NCI-H82 (cell line): ENCODE results near the gene SLC6A18.
"Not testable (repeated sequence)": the region's sequence is repeated elsewhere in the genome, so short reads cannot be mapped to it uniquely, and the experiment has no call there.

Experiments used
- DNase-seq: peaks from one replicate; lab custom pipeline; 2025; lab: John Stamatoyannopoulos, UW

SLC6A18 gene

DNA sequence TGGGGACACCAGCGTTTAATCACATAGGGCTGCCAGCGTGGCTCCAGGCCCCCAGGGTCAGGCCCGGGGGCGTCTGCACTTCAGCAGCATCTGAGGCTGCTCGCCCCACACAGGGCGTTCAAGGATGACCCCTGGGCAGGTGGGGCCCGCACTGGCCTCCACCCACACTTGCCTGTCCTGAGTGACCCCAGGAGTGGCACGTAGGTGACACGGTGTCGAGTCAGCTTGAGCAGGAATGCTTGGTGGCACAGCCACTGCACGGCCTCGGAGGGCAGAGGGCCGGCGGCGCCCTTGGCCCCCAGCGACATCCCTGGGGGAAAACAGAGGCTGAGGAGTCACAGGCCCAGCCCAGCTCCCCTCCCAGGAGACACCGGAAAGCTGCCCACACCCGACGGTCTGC is 29.0 kb downstream of the SLC6A18 start:
- DNase-seq: no peak

DNA sequence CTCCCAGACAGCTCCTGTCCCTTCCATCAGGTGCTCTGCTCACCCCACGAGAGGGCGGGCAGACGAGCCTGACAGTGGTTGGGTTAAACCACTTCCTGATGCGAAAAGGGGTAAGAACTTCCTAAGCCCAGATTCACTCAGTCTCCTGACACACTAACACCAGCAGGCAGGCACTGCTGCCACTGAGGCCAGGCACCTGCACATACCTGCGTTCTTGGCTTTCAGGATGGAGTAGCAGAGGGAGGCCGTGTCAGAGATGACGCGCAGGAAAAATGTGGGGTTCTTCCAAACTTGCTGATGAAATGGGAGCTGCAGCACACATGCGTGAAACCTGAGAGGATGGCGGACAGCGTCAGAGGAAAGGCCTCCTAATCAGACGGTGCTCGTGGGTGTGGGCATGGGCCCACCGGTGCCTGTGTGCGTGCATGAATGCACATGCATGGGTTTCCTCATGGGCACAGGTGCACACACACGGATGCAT is 29.9 kb downstream of the SLC6A18 start:
- no peak for DNase-seq

DNA sequence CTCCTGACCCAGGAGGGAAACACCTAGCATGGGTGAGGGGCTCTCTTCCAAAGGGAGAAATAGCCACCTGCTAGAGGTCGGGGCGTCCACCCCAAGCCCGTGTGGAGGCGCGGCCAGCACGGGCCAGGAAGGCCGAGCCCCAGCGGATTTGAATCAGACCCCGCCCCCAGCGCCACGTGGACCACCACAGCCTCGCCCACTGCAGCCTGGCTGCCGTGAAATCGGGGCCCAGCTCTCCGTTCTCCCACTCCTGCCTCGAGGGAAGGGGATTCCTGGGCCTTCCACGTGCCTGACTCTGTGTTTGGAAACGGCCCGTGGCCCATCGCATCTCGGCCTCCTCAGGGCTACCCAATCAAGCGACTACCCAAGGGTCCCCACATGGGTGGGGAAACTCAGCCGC is 31.6 kb downstream of the SLC6A18 start:
- no peak for DNase-seq

DNA sequence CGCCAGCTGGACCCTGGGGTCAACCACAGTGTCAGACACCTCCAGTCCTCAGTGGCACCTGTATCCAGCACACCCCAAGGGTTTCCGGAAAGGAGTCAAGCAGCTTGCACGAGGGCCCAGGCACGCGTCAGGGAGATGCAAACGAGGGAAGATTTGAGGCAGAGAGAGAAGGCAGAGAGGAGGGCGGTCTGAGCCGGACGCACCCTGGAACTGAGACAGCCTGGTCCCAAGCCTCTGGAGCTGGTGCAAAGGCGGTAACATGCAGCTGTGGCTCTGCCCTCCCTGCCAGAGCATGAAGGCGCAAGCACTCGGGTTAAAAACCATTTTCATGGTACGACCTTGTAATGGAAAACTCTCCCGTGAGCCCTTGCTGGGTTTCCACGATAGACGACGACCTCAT is 32.2 kb downstream of the SLC6A18 start:
- DNase-seq: no peak

DNA sequence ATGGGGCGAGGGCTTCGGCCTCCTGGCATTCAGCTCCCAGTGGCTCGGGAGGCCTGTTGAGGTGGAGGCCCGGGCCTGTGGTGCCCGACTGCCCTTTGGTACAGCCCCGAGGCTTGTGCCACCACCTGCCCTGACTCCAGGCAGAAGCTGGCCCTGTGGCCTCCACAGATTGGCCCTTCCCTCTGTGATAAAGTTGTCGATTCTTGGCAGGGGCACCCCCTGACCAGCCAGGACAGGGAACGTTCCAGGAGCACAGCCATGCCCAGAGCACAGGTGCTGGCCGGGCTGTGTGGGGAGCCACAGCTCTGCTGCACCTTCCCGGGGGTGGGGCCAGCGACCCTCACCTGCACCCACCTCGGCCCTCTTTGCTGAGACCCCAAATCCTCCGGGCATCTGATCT is 32.7 kb downstream of the SLC6A18 start:
- no peak for DNase-seq

DNA sequence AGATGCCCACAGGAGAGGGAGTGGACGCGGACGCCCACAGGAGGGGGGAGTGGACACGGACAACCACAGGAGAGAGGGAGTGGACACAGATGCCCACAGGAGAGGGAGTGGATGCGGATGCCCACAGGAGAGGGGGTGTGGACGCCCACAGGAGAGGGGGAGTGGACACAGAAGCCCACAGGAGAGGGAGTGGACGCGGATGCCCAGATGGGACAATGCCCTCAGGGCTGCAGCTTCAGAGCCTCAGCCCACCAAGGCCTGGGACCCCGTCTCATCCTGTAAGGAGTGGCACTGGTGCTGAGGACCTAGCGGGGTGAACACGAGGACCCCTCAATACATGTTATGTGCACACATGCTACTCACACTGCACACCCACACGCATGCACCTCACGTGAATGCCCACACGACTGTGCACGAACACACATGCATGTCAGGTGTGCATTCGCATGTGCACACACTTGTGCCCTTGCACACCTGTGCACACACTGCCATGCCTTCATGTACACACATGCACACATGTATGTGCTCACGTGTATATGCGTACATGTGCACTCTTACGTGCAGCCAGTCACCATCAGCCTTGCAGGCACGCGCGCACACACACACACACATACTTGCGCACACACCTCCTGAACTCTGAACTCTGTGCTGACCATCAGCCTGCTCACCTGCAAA is 34.8 kb downstream of the SLC6A18 start:
- DNase-seq: no peak

DNA sequence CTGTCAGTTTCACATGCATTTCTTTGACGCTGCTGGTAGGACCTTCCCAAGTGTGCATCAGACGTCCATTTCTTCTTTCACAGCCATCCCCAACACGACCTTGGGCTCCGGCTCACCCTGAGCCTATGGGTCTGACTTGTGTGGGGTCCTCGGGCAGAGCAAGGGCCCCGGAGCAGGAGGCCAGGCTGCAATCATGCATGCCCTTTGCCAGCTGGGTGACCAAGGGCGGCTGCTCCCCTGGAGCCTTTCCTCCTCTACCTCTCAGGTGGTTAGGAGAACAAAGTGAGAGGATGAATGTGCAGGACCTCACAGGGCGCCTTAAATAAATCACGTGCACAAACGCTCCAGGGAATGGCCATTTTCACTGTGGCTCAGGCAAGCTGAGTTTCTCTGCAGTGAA is 36.5 kb downstream of the SLC6A18 start:
- no peak for DNase-seq

DNA sequence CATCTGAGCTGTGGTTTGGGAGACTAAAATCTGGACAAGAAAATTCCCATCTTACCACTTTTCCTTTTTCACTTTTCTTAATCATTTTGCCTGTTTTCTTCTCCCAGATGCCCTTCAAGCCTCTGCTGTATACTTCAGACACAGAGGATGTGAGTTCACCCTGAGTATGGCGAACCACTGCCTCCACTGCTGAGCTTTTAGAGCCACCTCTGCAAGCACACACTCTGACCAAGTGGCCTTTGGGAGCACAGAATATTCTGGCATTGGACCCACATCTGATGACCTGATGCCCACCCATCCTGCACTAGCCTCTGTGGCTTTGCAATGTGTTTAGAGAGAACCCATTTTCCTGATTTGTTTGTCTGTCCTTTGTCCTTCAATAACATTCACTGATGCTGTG is 37.2 kb downstream of the SLC6A18 start:
- no peak for DNase-seq

DNA sequence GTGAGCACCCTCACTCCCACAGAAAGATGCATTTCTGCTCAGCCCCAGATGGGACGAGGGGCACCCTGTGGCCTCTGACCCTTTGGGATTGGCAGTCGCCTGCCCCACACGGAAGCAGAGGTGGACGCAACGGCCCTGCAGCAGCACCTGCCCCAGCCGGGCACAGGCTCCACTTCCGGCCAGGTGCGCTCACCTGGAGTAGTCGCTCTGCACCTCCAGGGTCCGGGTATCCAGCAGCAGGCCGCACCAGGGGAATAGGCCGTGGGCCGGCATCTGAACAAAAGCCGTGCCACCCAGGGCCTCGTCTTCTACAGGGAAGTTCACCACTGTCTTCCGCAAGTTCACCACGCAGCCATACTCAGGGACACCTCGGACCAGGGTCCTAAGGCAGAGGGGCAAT is 39.0 kb downstream of the SLC6A18 start:
- DNase-seq: no peak

DNA sequence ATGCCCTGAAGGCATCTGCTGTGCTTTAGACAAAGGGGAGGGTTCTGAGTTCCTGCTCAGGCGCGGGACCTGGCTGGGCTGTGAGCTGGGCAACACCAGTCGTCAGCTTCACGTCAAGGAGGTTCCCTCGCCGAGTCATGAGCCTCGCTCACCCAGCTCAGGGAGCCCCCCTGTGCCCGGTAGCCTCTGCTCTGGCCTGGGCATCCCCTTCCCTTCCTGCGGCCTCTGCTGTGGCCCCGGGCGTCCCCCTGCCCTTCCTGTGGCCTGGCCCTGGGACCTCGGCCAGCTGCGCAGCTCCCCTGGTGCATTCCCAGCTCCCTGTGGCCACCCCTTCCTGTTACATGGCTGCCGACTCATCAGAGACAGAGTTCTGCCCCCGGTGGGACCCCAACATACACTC is 39.8 kb downstream of the SLC6A18 start:
- no peak for DNase-seq

DNA sequence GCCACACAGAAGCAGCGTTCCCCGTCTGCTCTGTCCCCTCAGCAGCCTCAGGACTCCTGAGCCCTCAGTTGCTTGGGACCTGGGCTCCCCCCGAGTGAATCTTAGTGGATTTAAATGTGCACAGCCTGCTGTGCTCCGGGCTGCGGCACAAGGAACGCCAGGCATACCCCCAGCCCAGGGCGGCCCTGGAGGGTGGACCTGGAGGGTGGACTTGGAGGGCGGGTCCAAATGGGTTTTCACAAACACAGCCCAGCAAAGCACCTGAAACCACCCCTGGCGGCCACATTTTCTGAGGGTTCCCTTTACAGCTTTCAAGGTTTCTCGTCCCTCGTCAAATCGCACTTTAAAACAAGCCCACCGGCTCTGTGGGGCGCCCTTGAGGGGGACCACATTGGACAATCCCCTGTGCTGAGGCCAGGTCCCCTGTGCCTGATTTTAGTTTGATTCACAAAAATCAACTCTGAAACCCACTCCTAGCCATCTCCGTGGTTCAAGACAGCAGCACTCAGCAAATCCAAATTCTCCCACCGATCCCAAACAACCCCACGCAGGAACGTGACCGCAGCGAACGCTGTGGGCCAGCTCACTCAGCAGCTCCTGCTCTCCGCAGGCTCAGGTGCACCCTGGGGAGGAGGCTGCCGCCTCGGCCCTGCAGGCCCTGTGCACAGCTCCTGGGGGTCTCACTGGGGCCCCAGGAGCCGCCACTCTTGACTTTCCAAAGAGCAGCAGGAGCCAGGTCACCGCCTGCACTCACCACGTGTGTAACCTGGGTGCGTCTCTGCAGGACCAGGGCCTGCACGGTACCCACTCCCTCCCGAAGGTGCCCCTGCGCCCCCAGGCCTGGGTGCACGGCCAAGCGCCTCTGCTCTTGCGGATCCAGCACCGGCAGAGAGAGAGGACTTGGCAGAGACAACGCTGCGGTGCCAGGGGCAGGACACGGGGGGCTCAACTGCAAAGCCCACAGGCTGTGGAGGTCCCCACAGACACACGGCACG is 40.6 kb downstream of the SLC6A18 start:
- DNase-seq: no peak

DNA sequence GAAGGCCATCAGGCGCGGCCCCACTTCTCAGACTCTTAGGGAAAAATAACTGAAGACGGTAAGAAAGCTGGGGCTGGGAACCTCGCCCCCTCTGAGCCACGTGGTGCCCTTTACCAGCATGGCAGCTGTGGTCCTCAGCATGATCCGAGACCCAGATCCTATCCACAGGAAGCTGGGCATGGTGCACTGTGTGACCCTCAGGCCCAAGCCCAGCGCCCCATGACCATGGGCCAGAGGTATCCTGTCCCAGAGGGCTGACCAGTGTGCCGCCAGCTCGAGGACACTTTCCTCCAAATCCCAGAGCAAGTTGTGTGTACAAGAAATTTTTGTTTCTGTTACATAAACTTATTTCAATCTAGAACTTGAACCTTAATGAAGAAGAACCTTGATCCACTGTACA is 41.6 kb downstream of the SLC6A18 start:
- DNase-seq: no peak

DNA sequence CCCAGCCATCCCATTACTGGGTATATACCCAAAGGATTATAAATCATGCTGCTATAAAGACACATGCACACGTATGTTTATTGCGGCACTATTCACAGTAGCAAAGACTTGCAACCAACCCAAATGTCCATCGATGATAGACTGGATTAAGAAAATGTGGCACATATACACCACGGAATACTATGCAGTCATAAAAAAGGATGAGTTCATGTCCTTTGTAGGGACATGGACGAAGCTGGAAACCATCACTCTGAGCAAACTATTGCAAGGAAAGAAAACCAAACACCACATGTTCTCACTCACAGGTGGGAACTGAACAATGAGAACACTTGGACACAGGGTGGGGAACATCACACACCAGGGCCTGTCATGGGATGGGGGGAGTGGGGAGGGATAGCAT is 42.3 kb downstream of the SLC6A18 start:
- DNase-seq: not testable (repeated sequence)

DNA sequence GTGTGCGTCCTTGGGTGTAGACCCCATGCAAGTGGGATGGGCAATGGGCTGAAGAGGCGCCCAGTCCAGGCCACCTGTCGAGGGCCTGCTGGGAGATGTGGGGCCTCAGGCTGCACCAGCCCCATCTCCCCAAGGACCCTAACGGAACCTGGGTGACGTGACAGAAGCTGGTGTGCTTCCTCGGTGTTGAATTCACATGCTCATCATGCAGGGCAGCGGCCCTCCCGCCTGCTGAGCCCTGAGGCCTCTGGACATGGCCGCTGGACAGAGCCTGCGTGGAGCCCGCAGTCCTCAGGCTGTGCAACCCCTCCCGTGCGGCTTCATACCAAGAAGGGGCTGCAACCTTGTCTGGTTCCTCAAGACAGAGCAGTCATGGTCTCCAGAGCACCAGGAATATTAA is 42.9 kb downstream of the SLC6A18 start:
- DNase-seq: no peak

DNA sequence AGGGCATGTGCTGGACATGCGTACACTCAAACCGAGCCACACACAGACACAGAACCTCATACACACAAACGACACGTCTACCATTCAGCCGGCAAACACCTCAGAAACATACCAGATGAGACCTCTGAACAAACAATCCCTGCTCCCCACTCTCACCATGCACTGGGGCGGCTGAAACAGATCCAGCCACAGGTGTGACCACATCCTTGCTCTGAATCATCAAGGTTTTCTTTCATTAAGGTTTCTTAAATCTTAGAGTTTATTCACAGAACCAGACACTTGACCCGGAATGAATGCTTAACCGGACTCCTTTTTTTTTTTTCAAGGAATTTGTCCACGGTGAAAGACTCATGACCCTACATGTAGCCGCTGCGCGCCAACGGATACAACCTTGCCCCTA is 43.5 kb downstream of the SLC6A18 start:
- DNase-seq: no peak

DNA sequence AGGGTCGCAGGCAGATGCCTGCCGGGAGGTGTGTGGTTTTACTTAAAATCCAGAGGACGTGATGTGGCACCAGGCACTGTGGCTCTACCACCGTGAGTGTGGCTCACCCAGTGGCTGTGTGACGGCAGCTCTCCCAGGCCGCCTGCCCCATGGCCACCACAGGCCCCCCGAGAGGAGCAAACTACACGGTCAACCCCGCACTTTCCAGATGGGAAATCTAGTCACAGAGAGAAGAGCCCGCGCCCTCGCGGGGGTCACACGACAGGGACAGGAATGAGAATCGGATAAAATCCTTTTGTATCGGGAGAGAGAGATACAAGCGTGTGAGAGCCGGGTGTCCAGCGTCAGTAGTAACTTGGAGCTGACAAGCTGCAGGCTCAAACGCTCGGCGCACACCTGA is 45.2 kb downstream of the SLC6A18 start:
- no peak for DNase-seq

DNA sequence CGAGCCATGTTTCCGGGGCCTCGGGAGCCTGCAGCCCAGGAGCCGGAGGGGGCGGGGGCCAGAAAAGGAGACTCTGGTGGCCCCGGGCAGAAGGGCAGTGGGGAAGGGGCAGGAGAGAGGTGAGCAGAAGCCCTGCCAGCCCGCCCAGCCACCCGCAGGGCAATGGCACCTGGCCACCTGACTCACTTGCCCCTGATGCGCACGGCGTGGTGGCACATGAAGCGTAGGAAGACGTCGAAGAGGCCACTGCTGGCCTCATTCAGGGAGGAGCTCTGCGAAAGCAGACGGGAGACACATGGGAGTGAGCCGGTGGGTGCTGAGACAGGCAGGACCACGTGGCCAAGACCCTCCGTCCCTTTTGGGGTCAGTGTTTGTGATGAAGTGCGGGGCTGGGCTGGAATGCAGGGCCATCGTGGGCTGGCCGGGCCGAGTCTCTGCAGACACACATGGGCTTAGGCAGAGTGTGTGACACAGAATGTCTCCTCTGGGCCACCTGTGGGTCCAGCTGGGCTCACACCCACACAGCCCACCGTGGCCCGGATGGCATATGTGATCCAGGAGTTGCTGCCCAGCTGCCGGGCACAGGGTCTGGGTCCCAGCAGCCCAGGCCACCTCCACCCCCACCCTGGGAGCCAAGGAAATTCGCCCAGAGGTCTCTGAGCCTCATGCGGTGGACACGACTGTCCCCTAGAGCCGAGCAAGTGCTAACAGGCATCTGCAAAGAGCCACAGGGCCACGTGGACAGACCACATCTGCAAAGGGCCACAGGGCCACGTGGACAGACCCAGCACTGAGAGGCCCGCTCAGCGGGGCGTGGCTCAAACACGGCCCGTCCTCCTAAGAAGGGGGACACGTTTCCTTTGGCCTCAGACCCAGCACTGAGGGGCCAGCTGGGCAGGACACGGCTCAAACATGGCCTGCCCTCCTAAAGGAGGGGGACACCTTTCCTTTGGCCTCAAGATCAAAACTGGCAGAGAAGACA is 46.0 kb downstream of the SLC6A18 start:
- DNase-seq: no peak

DNA sequence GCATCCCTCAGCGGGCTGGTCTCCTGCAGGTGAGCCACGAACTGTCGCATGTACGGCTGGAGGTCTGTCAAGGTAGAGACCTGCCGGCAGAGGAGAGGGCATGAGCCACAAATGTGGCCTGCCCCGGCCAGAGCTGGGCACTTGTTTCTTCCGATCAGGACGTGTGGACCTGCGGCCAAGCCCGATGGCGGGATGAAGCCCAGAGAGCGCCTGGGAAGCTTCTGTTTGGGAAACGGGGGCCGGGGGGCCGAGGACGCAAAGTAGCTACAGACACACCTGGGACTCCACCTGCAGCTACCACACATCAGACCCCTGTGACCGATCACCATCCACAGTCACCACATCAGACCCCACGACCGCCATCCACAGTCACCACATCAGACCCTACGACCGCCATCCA is 47.0 kb downstream of the SLC6A18 start:
- no peak for DNase-seq

DNA sequence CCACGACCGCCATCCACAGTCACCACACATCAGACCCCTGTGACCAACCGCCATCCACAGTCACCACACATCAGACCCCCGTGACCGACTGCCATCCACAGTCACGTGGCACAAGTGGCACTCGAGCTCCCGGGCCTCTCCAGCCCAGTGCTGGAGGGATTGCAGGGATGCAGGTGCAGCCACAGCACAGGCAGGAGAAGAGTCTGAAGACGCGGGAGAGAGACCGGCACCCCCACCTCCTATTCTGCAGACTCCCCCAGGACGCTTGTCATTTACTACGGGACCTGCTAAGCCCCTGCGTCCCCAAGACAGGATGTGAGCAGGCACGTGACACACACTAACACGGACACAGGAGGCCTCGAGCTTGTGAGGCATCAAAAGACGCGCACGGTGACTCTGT is 48.6 kb downstream of the SLC6A18 start:
- DNase-seq: no peak

DNA sequence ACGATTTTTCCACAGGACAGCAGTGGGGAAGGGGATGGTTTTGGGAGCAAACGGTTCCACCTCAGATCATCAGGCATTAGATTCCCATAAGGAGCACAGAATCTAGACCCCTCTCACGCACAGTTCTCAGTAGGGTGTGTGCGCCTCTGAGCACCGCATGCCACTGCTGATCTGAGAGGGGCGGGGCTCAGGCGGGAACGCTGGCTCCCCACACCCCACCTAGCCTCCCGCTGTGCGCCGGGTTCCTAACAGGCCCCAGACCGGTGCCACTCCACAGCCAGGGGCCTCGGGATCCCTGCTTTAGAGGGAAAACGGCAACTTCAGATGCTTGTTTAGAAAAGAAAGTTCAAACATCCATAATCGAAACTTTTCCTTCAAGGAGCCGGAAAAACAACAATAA is 49.3 kb downstream of the SLC6A18 start:
- no peak for DNase-seq

DNA sequence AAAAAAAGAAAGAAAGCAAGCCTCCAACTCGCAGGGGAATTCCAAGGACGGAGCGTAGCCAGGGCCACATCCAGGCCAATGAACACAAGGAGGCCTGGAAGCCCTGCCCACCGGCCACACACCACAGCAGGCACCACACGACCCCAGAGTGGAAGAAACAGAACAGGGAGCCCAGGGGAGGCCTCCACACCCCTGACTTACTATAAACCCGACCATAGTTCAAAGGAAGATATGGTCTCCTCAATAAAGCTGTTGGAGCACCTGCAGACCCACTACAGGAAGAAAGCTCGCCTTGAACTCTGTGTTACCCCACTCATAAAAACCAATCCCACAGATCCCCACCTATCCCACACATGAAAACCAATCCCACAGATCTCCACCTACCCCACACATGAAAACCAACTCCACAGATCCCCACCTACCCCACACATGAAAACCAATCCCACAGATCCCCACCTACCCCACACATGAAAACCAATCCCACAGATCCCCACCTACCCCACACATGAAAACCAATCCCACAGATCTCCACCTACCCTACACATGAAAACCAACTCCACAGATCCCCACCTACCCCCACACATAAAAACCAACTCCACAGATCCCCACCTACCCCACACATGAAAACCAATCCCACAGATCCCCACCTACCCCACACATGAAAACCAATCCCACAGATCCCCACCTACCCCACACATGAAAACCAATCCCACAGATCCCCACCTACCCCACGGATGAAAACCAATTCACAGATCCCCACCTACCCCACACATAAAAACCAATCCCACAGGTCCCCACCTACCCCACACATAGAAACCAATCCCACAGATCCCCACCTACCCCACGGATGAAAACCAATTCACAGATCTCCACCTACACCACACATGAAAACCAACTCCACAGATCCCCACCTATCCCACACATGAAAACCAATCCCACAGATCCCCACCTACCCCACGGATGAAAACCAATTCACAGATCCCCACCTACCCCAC is 50.5 kb downstream of the SLC6A18 start:
- not testable (repeated sequence) for DNase-seq
